Measurements from ENCODE around the gene F10.

DNA sequence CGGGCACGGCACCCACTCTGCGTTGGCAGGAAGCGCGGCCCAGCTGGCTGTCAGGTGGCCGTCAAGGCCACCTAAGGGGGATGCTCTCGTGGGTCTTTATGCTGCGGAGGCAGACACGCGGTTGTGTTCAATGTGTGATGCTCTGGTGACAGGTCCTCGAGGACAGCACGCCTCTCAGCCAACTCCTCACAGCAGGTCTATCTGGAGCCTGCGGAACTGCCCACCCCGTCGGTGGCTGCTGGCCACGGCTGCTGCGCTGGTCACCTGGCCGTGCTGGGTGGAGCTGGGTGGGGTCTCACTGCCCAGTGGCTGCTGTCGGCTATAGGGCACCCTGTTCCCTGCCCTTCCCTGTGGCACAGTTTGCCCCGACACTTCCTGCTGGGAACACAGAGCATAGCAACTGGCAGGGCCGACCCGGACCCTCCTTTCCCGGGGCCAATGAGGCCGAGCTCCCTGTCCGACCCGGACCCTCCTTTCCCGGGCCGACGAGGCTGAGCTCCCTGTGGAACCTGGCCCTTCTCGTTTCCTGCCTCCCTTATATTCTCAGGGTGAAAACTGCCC, 31.3 kb upstream of the F10 start:
- TF ChIP-seq, protein P1, sequence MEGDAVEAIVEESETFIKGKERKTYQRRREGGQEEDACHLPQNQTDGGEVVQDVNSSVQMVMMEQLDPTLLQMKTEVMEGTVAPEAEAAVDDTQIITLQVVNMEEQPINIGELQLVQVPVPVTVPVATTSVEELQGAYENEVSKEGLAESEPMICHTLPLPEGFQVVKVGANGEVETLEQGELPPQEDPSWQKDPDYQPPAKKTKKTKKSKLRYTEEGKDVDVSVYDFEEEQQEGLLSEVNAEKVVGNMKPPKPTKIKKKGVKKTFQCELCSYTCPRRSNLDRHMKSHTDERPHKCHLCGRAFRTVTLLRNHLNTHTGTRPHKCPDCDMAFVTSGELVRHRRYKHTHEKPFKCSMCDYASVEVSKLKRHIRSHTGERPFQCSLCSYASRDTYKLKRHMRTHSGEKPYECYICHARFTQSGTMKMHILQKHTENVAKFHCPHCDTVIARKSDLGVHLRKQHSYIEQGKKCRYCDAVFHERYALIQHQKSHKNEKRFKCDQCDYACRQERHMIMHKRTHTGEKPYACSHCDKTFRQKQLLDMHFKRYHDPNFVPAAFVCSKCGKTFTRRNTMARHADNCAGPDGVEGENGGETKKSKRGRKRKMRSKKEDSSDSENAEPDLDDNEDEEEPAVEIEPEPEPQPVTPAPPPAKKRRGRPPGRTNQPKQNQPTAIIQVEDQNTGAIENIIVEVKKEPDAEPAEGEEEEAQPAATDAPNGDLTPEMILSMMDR (IDR thresholded peaks at IDR 0.05; ENCODE audit: extremely low read depth in 1 of 2, insufficient read depth in 1 of 2, low read depth in 1 of 2, low read length in 2 of 2), result no peak
- TF ChIP-seq JUN (IDR thresholded peaks at IDR 0.05; ENCODE audit: borderline replicate concordance, insufficient read depth, insufficient read length, low read depth) (no peak), FOS (IDR thresholded peaks at IDR 0.05; ENCODE audit: borderline replicate concordance, insufficient read depth, low read length) (no peak)
- TF ChIP-seq, protein P2, sequence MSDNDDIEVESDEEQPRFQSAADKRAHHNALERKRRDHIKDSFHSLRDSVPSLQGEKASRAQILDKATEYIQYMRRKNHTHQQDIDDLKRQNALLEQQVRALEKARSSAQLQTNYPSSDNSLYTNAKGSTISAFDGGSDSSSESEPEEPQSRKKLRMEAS (IDR thresholded peaks at IDR 0.05; ENCODE audit: insufficient read depth, insufficient read length), result no peak

Measured in endothelial cell of umbilical vein (primary cell).